Measurements from ENCODE around the gene BTBD9.

DNA sequence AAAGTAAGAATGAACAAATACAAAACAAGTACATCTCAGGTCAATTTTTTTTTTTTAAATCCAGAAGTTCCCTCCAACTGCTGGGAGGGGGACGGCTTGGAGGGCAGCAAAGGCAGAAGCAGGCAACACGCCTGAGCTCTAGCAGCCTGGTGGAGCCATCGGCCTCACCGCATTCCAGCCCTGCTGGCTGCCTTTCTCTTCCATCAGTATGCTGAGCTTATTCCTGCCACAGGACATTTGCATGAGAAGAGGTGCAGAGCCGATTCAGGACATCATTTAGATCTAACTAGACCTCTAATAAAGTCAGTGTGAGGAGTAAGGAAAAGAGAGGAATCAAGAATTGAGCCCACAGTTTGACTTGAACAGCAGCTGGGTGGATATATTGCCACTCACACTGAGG, 501.4 kb downstream of the BTBD9 start:
- TF ChIP-seq, protein P1, sequence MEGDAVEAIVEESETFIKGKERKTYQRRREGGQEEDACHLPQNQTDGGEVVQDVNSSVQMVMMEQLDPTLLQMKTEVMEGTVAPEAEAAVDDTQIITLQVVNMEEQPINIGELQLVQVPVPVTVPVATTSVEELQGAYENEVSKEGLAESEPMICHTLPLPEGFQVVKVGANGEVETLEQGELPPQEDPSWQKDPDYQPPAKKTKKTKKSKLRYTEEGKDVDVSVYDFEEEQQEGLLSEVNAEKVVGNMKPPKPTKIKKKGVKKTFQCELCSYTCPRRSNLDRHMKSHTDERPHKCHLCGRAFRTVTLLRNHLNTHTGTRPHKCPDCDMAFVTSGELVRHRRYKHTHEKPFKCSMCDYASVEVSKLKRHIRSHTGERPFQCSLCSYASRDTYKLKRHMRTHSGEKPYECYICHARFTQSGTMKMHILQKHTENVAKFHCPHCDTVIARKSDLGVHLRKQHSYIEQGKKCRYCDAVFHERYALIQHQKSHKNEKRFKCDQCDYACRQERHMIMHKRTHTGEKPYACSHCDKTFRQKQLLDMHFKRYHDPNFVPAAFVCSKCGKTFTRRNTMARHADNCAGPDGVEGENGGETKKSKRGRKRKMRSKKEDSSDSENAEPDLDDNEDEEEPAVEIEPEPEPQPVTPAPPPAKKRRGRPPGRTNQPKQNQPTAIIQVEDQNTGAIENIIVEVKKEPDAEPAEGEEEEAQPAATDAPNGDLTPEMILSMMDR (optimal IDR thresholded peaks at IDR 0.05 in 1 of 3, IDR thresholded peaks at IDR 0.05 in 1 of 3, conservative IDR thresholded peaks at IDR 0.05 in 1 of 3; ENCODE audit: extremely low read depth in 1 of 3, insufficient read depth in 2 of 3, low read length in 3 of 3): no peak
- no peak for TF ChIP-seq EZH2 (IDR thresholded peaks at IDR 0.05; ENCODE audit: low read length)
